Measurements from ENCODE around the gene VAPA. TPM values are rescaled to one million over a fixed set of nuclear protein-coding genes. Genes with fewer than 3 reads are reported as not detected.

VAPA gene
- total RNA-seq, 6 experiments from 2014 or later = 184 to 237 (median 206) TPM

GRCh38 chr18:9989481-9989880 lies 75.7 kb downstream of the VAPA start:
- peaks cover 19% of the 10 kb centered on the region for H3K27me3 Mint-ChIP-seq (ENCODE audit: insufficient read depth)
- TF ChIP-seq, protein P1, sequence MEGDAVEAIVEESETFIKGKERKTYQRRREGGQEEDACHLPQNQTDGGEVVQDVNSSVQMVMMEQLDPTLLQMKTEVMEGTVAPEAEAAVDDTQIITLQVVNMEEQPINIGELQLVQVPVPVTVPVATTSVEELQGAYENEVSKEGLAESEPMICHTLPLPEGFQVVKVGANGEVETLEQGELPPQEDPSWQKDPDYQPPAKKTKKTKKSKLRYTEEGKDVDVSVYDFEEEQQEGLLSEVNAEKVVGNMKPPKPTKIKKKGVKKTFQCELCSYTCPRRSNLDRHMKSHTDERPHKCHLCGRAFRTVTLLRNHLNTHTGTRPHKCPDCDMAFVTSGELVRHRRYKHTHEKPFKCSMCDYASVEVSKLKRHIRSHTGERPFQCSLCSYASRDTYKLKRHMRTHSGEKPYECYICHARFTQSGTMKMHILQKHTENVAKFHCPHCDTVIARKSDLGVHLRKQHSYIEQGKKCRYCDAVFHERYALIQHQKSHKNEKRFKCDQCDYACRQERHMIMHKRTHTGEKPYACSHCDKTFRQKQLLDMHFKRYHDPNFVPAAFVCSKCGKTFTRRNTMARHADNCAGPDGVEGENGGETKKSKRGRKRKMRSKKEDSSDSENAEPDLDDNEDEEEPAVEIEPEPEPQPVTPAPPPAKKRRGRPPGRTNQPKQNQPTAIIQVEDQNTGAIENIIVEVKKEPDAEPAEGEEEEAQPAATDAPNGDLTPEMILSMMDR (IDR thresholded peaks at IDR 0.05) = no peak
- DNase-seq = no peak
- no peaks in the 10 kb centered on the region for H3K36me3 Mint-ChIP-seq (ENCODE audit: low read depth)
- no peaks in the 10 kb centered on the region for H3K9me3 Mint-ChIP-seq
- no peaks in the 10 kb centered on the region for H3K4me1 Mint-ChIP-seq (ENCODE audit: low read depth)
- H3K27ac Mint-ChIP-seq = no peak overlapping the region
- no peak overlapping the region for H3K4me3 Mint-ChIP-seq

- H3K4me1 Mint-ChIP-seq (ENCODE audit: low read depth) = no peaks in the 10 kb centered on the region
- no peak overlapping the region for H3K4me3 Mint-ChIP-seq
- no peaks in the 10 kb centered on the region for H3K36me3 Mint-ChIP-seq (ENCODE audit: low read depth)
- no peak for DNase-seq
- no peak overlapping the region for H3K27ac Mint-ChIP-seq
- TF ChIP-seq, protein P1 (IDR thresholded peaks at IDR 0.05) = no peak
- H3K27me3 Mint-ChIP-seq (ENCODE audit: insufficient read depth) = peaks cover 23% of the 10 kb centered on the region
- H3K9me3 Mint-ChIP-seq = no peaks in the 10 kb centered on the region
These were observed 77.5 kb downstream of the VAPA start for GRCh38 chr18:9991011-9992000.

- Mint-ChIP-seq H3K4me3 (no peak overlapping the region), H3K4me1 (ENCODE audit: low read depth) (no peaks in the 10 kb centered on the region)
These were observed 78.6 kb downstream of the VAPA start for GRCh38 chr18:9992300-9992972.

DNA sequence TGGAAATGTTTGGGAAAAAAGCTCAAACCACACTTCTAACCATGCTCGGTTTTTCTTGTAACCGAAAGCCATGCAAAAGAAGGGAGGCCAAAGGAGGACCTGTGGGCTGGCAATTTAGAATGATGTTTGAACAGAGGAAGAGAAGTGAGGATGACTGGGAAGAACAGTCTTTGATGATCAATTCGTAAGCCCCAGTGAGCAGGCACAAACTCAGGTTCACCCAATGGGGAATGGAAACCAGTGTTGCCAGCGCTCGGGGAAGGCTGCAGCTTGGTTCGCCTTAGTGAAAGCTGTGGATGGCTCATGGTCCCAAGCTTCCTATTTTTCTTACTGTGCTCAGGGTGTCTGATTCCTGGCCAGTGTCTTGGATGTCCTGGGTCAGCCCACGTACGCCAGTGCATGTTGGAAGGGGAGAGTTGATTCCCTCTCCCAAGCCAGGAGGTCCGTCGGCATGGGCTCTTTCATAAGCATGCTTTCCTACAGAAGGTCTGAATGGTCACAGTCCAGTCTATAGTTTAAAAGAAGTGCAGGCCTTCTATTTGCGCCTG lies 79.2 kb downstream of the VAPA start:
- peaks cover 3% of the 10 kb centered on the region for H3K36me3 Mint-ChIP-seq (ENCODE audit: low read depth)
- DNase-seq = no peak
- TF ChIP-seq, protein P1 (IDR thresholded peaks at IDR 0.05) = no peak
- H3K4me3 Mint-ChIP-seq = no peak overlapping the region
- no peak overlapping the region for H3K27ac Mint-ChIP-seq
- H3K9me3 Mint-ChIP-seq = peaks cover 5% of the 10 kb centered on the region
- H3K27me3 Mint-ChIP-seq (ENCODE audit: insufficient read depth) = peaks cover 33% of the 10 kb centered on the region
- H3K4me1 Mint-ChIP-seq (ENCODE audit: low read depth) = no peaks in the 10 kb centered on the region

More at GRCh38 chr18:9992300-9992972, 78.6 kb downstream of the VAPA start:
- Mint-ChIP-seq H3K27me3 (ENCODE audit: insufficient read depth) (peaks cover 29% of the 10 kb centered on the region), H3K36me3 (ENCODE audit: low read depth) (no peaks in the 10 kb centered on the region), H3K27ac (no peak overlapping the region), H3K9me3 (no peaks in the 10 kb centered on the region)
- no peak for DNase-seq
- TF ChIP-seq, protein P1 (IDR thresholded peaks at IDR 0.05) = no peak

- no peak overlapping the region for H3K27ac Mint-ChIP-seq
These were observed 79.8 kb downstream of the VAPA start for GRCh38 chr18:9993521-9994025.

More at GRCh38 chr18:9993521-9994025, 79.8 kb downstream of the VAPA start:
- Mint-ChIP-seq H3K4me1 (ENCODE audit: low read depth) (no peaks in the 10 kb centered on the region), H3K36me3 (ENCODE audit: low read depth) (peaks cover 8% of the 10 kb centered on the region), H3K27me3 (ENCODE audit: insufficient read depth) (peaks cover 33% of the 10 kb centered on the region), H3K4me3 (no peak overlapping the region), H3K9me3 (peaks cover 10% of the 10 kb centered on the region)
- no peak for DNase-seq
- TF ChIP-seq, protein P1 (IDR thresholded peaks at IDR 0.05) = no peak

All from HFFc6 (cell line).